PFSK-1 (cell line): ENCODE measurements around the gene ZNF594.

Experiments used
- POLR2AphosphoS5 ChIP-seq: IDR thresholded peaks from 2 replicates; pipeline ENCODE4 v1.6.1; 2012; ENCODE audit warnings: low read depth, mild to moderate bottlenecking, control low read depth, low read length, moderate library complexity
- SIN3A ChIP-seq: IDR thresholded peaks from 2 replicates; pipeline ENCODE4 v1.6.1; 2012; ENCODE audit warnings: mild to moderate bottlenecking, low read length, moderate library complexity, borderline replicate concordance; ENCODE audit not compliant: insufficient read depth
- TAF1 ChIP-seq: IDR thresholded peaks from 2 replicates; pipeline ENCODE4 v1.6.1; 2012; ENCODE audit warnings: low read length, control low read depth, borderline replicate concordance; ENCODE audit not compliant: insufficient read depth
- TF ChIP-seq, protein P1 (sequence below), 2 experiments: IDR thresholded peaks; 2 replicates each; pipeline versions ENCODE4 v1.6.1 to v1.8.0; 2011 to 2012; ENCODE audit warnings: low read depth in 2 of 2, low read length in 2 of 2, control low read depth in 1 of 2, inconsistent platforms in 1 of 2, mild to moderate bottlenecking in 1 of 2, moderate library complexity in 1 of 2; ENCODE audit not compliant: insufficient read depth in 1 of 2

DNA sequence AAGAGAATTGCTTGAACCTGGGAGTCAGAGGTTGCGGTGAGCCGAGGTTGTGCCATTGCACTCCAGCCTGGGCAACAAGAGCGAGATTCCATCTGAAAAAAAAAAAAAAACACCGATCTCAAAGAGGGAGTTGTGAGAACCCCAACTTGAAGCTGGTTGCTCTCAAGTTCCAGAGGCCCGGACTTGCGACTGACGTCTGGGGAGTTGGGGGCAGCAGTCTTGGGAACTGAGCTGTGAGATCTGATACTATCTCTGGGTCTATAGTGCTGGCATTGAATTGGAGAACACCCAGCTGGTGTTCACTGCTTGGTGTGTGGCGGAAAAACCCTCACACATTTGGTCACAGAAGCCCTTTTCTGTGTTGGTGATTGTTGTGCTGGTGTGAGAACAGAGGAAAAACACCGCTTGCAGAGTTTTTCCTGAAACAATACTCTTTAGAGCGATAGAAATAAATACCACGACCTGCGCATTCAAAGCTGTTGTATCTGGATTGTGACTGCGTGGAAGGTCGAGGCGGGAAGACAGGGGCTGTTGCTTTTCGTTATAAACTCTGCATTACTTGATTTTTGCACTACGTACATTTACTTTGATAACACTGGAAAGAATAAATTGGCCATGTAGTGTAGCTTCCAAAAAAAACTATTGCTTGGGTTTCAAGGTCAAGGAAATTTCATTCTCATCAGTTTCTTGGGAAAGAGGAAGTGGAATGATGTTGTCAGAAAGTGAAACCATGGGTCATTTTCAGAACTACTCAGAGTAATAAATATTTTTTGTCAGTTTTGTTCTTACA, 34.2 kb upstream of the ZNF594 start:
- no peak for TF ChIP-seq POLR2AphosphoS5
- no peak for TF ChIP-seq SIN3A
- TF ChIP-seq, protein P1, sequence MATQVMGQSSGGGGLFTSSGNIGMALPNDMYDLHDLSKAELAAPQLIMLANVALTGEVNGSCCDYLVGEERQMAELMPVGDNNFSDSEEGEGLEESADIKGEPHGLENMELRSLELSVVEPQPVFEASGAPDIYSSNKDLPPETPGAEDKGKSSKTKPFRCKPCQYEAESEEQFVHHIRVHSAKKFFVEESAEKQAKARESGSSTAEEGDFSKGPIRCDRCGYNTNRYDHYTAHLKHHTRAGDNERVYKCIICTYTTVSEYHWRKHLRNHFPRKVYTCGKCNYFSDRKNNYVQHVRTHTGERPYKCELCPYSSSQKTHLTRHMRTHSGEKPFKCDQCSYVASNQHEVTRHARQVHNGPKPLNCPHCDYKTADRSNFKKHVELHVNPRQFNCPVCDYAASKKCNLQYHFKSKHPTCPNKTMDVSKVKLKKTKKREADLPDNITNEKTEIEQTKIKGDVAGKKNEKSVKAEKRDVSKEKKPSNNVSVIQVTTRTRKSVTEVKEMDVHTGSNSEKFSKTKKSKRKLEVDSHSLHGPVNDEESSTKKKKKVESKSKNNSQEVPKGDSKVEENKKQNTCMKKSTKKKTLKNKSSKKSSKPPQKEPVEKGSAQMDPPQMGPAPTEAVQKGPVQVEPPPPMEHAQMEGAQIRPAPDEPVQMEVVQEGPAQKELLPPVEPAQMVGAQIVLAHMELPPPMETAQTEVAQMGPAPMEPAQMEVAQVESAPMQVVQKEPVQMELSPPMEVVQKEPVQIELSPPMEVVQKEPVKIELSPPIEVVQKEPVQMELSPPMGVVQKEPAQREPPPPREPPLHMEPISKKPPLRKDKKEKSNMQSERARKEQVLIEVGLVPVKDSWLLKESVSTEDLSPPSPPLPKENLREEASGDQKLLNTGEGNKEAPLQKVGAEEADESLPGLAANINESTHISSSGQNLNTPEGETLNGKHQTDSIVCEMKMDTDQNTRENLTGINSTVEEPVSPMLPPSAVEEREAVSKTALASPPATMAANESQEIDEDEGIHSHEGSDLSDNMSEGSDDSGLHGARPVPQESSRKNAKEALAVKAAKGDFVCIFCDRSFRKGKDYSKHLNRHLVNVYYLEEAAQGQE (IDR thresholded peaks at IDR 0.05; ENCODE audit: insufficient read depth in 1 of 2, low read depth in 2 of 2, low read length in 2 of 2), result no peak
- no peak for TF ChIP-seq TAF1
